HG03039 (cell line): ENCODE measurements around the gene CFAP97D2.
"Not testable (repeated sequence)": the region's sequence is repeated elsewhere in the genome, so short reads cannot be mapped to it uniquely, and the experiment has no call there.

Experiments used
- ATAC-seq: cut with Tn5 transposase; IDR thresholded peaks from one replicate; pipeline ENCODE4 v1.9.1; 2021; ENCODE audit warnings: mild to moderate bottlenecking, moderate library complexity; ENCODE audit not compliant: unreplicated experiment

CFAP97D2 gene

GRCh38 chr13:114231886-114232285 is 52.8 kb downstream of the CFAP97D2 start:
- ATAC-seq: no peak

- ATAC-seq: no peak
Measured at GRCh38 chr13:114234266-114234644, 55.2 kb downstream of the CFAP97D2 start.

- peak; percentile 73 for ATAC-seq
Measured at GRCh38 chr13:114234645-114235421, 55.8 kb downstream of the CFAP97D2 start, which contains the start of gene CDC16. TSS of gene CDC16 (plus strand) at chr13:114234897. CDS start at chr13:114235085, 188 bp downstream.

GRCh38 chr13:114235697-114236096 is 56.6 kb downstream of the CFAP97D2 start:
- no peak for ATAC-seq

GRCh38 chr13:114236227-114236626 is 57.2 kb downstream of the CFAP97D2 start:
- no peak for ATAC-seq

- no peak for ATAC-seq
Measured at GRCh38 chr13:114237415-114238112, 58.5 kb downstream of the CFAP97D2 start.

- ATAC-seq: no peak
Measured at GRCh38 chr13:114241918-114242317, 62.9 kb downstream of the CFAP97D2 start.

GRCh38 chr13:114243971-114244370 is 64.9 kb downstream of the CFAP97D2 start:
- ATAC-seq: no peak

- ATAC-seq: no peak
Measured at GRCh38 chr13:114244637-114245036, 65.6 kb downstream of the CFAP97D2 start.

- ATAC-seq: no peak
Measured at GRCh38 chr13:114248011-114248410, 69.0 kb downstream of the CFAP97D2 start.

- ATAC-seq: no peak
Measured at GRCh38 chr13:114249077-114249476, 70.0 kb downstream of the CFAP97D2 start.

GRCh38 chr13:114251639-114252440 is 72.8 kb downstream of the CFAP97D2 start:
- ATAC-seq: not testable (repeated sequence)

GRCh38 chr13:114256547-114256946 is 77.5 kb downstream of the CFAP97D2 start:
- no peak for ATAC-seq

GRCh38 chr13:114257014-114257413 is 78.0 kb downstream of the CFAP97D2 start:
- ATAC-seq: no peak

GRCh38 chr13:114258589-114258988 is 79.5 kb downstream of the CFAP97D2 start:
- ATAC-seq: no peak

- ATAC-seq: no peak
Measured at GRCh38 chr13:114259374-114259773, 80.3 kb downstream of the CFAP97D2 start.

- no peak for ATAC-seq
Measured at GRCh38 chr13:114259974-114260373, 80.9 kb downstream of the CFAP97D2 start.

- no peak for ATAC-seq
Measured at GRCh38 chr13:114260814-114261213, 81.8 kb downstream of the CFAP97D2 start.

- no peak for ATAC-seq
Measured at GRCh38 chr13:114261328-114261965, 82.4 kb downstream of the CFAP97D2 start.

- ATAC-seq: peak; percentile 52
Measured at GRCh38 chr13:114263578-114263977, 84.5 kb downstream of the CFAP97D2 start.

- ATAC-seq: not testable (repeated sequence)
Measured at GRCh38 chr13:114264313-114264712, 85.3 kb downstream of the CFAP97D2 start.
